LNCAP (cell line): ENCODE results near the gene OTUD7B.

Source experiments
- CTCF ChIP-seq: fragments of 450-650 bp; IDR thresholded peaks from 2 replicates; pipeline ENCODE4 v1.5.1; 2017; ENCODE audit warnings: mild to moderate bottlenecking

OTUD7B gene

GRCh38 chr1:150024156-150024555 lies 13.6 kb upstream of the OTUD7B start:
- no peak for TF ChIP-seq CTCF

GRCh38 chr1:150022357-150022756 lies 11.8 kb upstream of the OTUD7B start:
- no peak for TF ChIP-seq CTCF

- no peak for TF ChIP-seq CTCF
Observed at GRCh38 chr1:150021191-150021694, 10.7 kb upstream of the OTUD7B start.

GRCh38 chr1:150020711-150021110 lies 10.2 kb upstream of the OTUD7B start:
- no peak for TF ChIP-seq CTCF

- TF ChIP-seq CTCF = no peak
Observed at GRCh38 chr1:150018165-150018564, 7.6 kb upstream of the OTUD7B start.

GRCh38 chr1:150017206-150017750 lies 6.8 kb upstream of the OTUD7B start:
- no peak for TF ChIP-seq CTCF

- no peak for TF ChIP-seq CTCF
Observed at GRCh38 chr1:150015651-150016131, 5.2 kb upstream of the OTUD7B start.

GRCh38 chr1:150012611-150013010 lies 2.1 kb upstream of the OTUD7B start:
- TF ChIP-seq CTCF = no peak
